ENCODE measurements around the gene FKBP5. TPM values are rescaled to one million over a fixed set of nuclear protein-coding genes. Genes with fewer than 3 reads are reported as not detected.
"Not testable (repeated sequence)": the region's sequence is repeated elsewhere in the genome, so short reads cannot be mapped to it uniquely, and the experiment has no call there.

Gene FKBP5
- 100 to 1,000 TPM; 247 to 296 (median 275) TPM for total RNA-seq

GRCh38 chr6:35688605-35689322, at the start of gene FKBP5:
Gene FKBP5 (minus strand): TSS chr6:35688915. CDS start chr6:35642824, 46,091 bp downstream.
- peak; percentile 97 to 99 (median 97) for DNase-seq
- Histone ChIP-seq H3K27ac (peak within 1 kb of the TSS; percentile 98 to 100 (median 100)), H3K4me1 (peaks cover 0 to 13% (median 5%) of the 10 kb centered on the region in 4 donors), H3K9me3 (no peaks in the 10 kb centered on the region), H3K27me3 (no peaks in the 10 kb centered on the region), H3K36me3 (peaks cover 0 to 6% (median 0%) of the 10 kb centered on the region in 3 donors), H3K4me3 (peak within 1 kb of the TSS; percentile 98 to 99 (median 99))
- TF ChIP-seq POLR2A (IDR thresholded peaks at IDR 0.05) = peak; percentile 91 to 98
- peak in 1 of 6 experiments; percentile 10 for TF ChIP-seq CTCF (IDR thresholded peaks at IDR 0.05)

- Histone ChIP-seq H3K4me1 (peaks cover 8 to 29% (median 15%) of the 10 kb centered on the region in 4 donors), H3K9me3 (no peaks in the 10 kb centered on the region), H3K27ac (peak overlapping the region in 1 of 4 donors; percentile 100), H3K4me3 (no peak overlapping the region), H3K36me3 (no peaks in the 10 kb centered on the region), H3K27me3 (no peaks in the 10 kb centered on the region)
- DNase-seq = no peak
- TF ChIP-seq CTCF (IDR thresholded peaks at IDR 0.05) (peak; percentile 81 to 99 (median 98)), POLR2A (IDR thresholded peaks at IDR 0.05) (no peak)
These were observed 48.9 kb upstream of the FKBP5 start for GRCh38 chr6:35737413-35738211.

GRCh38 chr6:35736982-35737412, 48.3 kb upstream of the FKBP5 start, which contains the start of gene ARMC12:
Gene ARMC12 (plus strand): TSS chr6:35737032. CDS start chr6:35737109, 77 bp downstream.
- H3K27ac ChIP-seq = peak within 1 kb of the TSS in 1 of 4 donors; percentile 100
- no peaks in the 10 kb centered on the region for H3K9me3 ChIP-seq
- no peaks in the 10 kb centered on the region for H3K27me3 ChIP-seq
- DNase-seq = no peak
- no peak for TF ChIP-seq POLR2A (IDR thresholded peaks at IDR 0.05)
- no peak within 1 kb of the TSS for H3K4me3 ChIP-seq
- H3K4me1 ChIP-seq = peaks cover 11 to 31% (median 21%) of the 10 kb centered on the region in 4 donors
- H3K36me3 ChIP-seq = no peaks in the 10 kb centered on the region

- no peaks in the 10 kb centered on the region for H3K9me3 ChIP-seq
- TF ChIP-seq POLR2A (IDR thresholded peaks at IDR 0.05) (no peak), CTCF (IDR thresholded peaks at IDR 0.05) (peak; percentile 75 to 97 (median 87))
- H3K27ac ChIP-seq = peak overlapping the region in 1 of 4 donors; percentile 100
- no peaks in the 10 kb centered on the region for H3K27me3 ChIP-seq
- H3K36me3 ChIP-seq = no peaks in the 10 kb centered on the region
- H3K4me3 ChIP-seq = no peak overlapping the region
- H3K4me1 ChIP-seq = peaks cover 11 to 31% (median 21%) of the 10 kb centered on the region in 4 donors
- DNase-seq = peak; percentile 79 to 95 (median 87)
These were observed 47.7 kb upstream of the FKBP5 start for GRCh38 chr6:35736253-35736894.

- no peaks in the 10 kb centered on the region for H3K9me3 ChIP-seq
- no peak for DNase-seq
- H3K36me3 ChIP-seq = no peaks in the 10 kb centered on the region
- no peak overlapping the region for H3K4me3 ChIP-seq
- H3K27me3 ChIP-seq = no peaks in the 10 kb centered on the region
- peaks cover 18 to 40% (median 27%) of the 10 kb centered on the region in 4 donors for H3K4me1 ChIP-seq
- TF ChIP-seq CTCF (IDR thresholded peaks at IDR 0.05) (no peak), POLR2A (IDR thresholded peaks at IDR 0.05) (no peak)
- peak overlapping the region in 1 of 4 donors; percentile 100 for H3K27ac ChIP-seq
These were observed 46.7 kb upstream of the FKBP5 start for GRCh38 chr6:35735452-35735851.

GRCh38 chr6:35734319-35734718, 45.6 kb upstream of the FKBP5 start:
- H3K4me3 ChIP-seq, DNase-seq, H3K9me3 ChIP-seq, H3K27me3 ChIP-seq, H3K36me3 ChIP-seq: not testable (repeated sequence)
- Histone ChIP-seq H3K27ac (peak overlapping the region in 2 of 4 donors; percentile 100), H3K4me1 (peaks cover 21 to 47% (median 38%) of the 10 kb centered on the region in 4 donors)
